Stimulated activated naive CD8-positive, alpha-beta T cell treated with anti-CD3 and anti-CD28 coated beads, Interleukin-15, Interleukin-2, amounts not matched to agents 100 U/mL and 50 U/mL, for 24 hours (primary cell): Measurements from ENCODE around the gene DUSP19.

Source experiments
- ATAC-seq: fragments of 150-1000 bp; cut with Tn5 transposase; one replicate; pipeline ENCODE4 v1.10.0; 2021
- DNase-seq: peaks from one replicate; pipeline ENCODE4 v3.0.0; 2021

Gene DUSP19

GRCh38 chr2:183068561-183068960, 10.0 kb upstream of the DUSP19 start:
- no peak for DNase-seq
- ATAC-seq, result no peak

GRCh38 chr2:183069174-183069573, 9.4 kb upstream of the DUSP19 start:
- ATAC-seq (peak; percentile 9), DNase-seq (no peak)

- ATAC-seq, result no peak
- peak; percentile 8 for DNase-seq
These were observed 7.4 kb upstream of the DUSP19 start for GRCh38 chr2:183070942-183071844.

- DNase-seq (no peak), ATAC-seq (no peak)
These were observed 6.4 kb upstream of the DUSP19 start for GRCh38 chr2:183072177-183072576.

GRCh38 chr2:183078163-183078463, 434 bp upstream of the DUSP19 start:
- DNase-seq (no peak), ATAC-seq (peak; percentile 51)

- no peak for DNase-seq
These were observed 710 bp downstream of the DUSP19 start for GRCh38 chr2:183079139-183079775.

GRCh38 chr2:183081911-183082310, 3.4 kb downstream of the DUSP19 start:
- ATAC-seq (no peak), DNase-seq (no peak)

More at GRCh38 chr2:183079139-183079775, 710 bp downstream of the DUSP19 start:
- peak; percentile 17 for ATAC-seq

GRCh38 chr2:183088061-183088460, 9.5 kb downstream of the DUSP19 start:
- no peak for DNase-seq
- ATAC-seq, result no peak

- ATAC-seq (no peak), DNase-seq (no peak)
These were observed 10.8 kb downstream of the DUSP19 start for GRCh38 chr2:183089192-183089851.

GRCh38 chr2:183091318-183091953, 12.9 kb downstream of the DUSP19 start:
- ATAC-seq, result no peak
- no peak for DNase-seq

- no peak for ATAC-seq
- DNase-seq, result no peak
These were observed 13.4 kb downstream of the DUSP19 start for GRCh38 chr2:183091954-183092345.

- no peak for DNase-seq
- ATAC-seq, result no peak
These were observed 15.5 kb downstream of the DUSP19 start for GRCh38 chr2:183093857-183094657.

- ATAC-seq (no peak), DNase-seq (no peak)
These were observed 27.0 kb downstream of the DUSP19 start for GRCh38 chr2:183105402-183106134.

GRCh38 chr2:183112577-183112976, 34.0 kb downstream of the DUSP19 start:
- no peak for DNase-seq
- no peak for ATAC-seq

GRCh38 chr2:183113630-183114029, 35.1 kb downstream of the DUSP19 start:
- ATAC-seq (no peak), DNase-seq (no peak)

GRCh38 chr2:183117226-183117625, 38.7 kb downstream of the DUSP19 start:
- no peak for ATAC-seq
- DNase-seq, result no peak

- DNase-seq (peak; percentile 11), ATAC-seq (no peak)
These were observed 44.8 kb downstream of the DUSP19 start for GRCh38 chr2:183123117-183123958.

- DNase-seq (no peak), ATAC-seq (peak; percentile 19)
These were observed 45.3 kb downstream of the DUSP19 start for GRCh38 chr2:183123959-183124221.

- peak; percentile 89 for ATAC-seq
- peak; percentile 86 for DNase-seq
These were observed 45.8 kb downstream of the DUSP19 start, which contains the start of gene NUP35 for GRCh38 chr2:183124222-183124956. Gene NUP35, plus strand, starts transcription at chr2:183124443. Its CDS starts 15 bp downstream, at chr2:183124458.

- ATAC-seq, result no peak
- no peak for DNase-seq
These were observed 46.4 kb downstream of the DUSP19 start for GRCh38 chr2:183124957-183125255.
